NAMALWA (cell line): Measurements from ENCODE around the gene ARMC3.
"Not testable (repeated sequence)": the region's sequence is repeated elsewhere in the genome, so short reads cannot be mapped to it uniquely, and the experiment has no call there.

Experiments
- DNase-seq: peaks from one replicate; pipeline ENCODE4 v3.0.0-alpha.2; 2015; ENCODE audit warnings: low spot score

The ARMC3 gene

GRCh38 chr10:22927661-22928403, at the start of gene ARMC3:
Gene ARMC3, plus strand, starts transcription at chr10:22928053. Its CDS starts 3,944 bp downstream, at chr10:22931997.
- no peak for DNase-seq

GRCh38 chr10:22891797-22892196, 36.1 kb upstream of the ARMC3 start:
- DNase-seq = no peak

- DNase-seq = no peak
Observed at GRCh38 chr10:22893781-22894180, 34.1 kb upstream of the ARMC3 start.

- no peak for DNase-seq
Observed at GRCh38 chr10:22894714-22895113, 33.1 kb upstream of the ARMC3 start.

GRCh38 chr10:22895252-22895651, 32.6 kb upstream of the ARMC3 start:
- DNase-seq = no peak

- DNase-seq = no peak
Observed at GRCh38 chr10:22897371-22897770, 30.5 kb upstream of the ARMC3 start.

GRCh38 chr10:22899307-22899706, 28.5 kb upstream of the ARMC3 start:
- DNase-seq = no peak

- no peak for DNase-seq
Observed at GRCh38 chr10:22899775-22900174, 28.1 kb upstream of the ARMC3 start.

- no peak for DNase-seq
Observed at GRCh38 chr10:22900841-22901601, 26.8 kb upstream of the ARMC3 start.

GRCh38 chr10:22902147-22902546, 25.7 kb upstream of the ARMC3 start:
- DNase-seq = not testable (repeated sequence)

GRCh38 chr10:22903694-22904093, 24.2 kb upstream of the ARMC3 start:
- DNase-seq = no peak

GRCh38 chr10:22906767-22907166, 21.1 kb upstream of the ARMC3 start:
- DNase-seq = no peak

GRCh38 chr10:22908837-22909236, 19.0 kb upstream of the ARMC3 start:
- DNase-seq = no peak

- DNase-seq = not testable (repeated sequence)
Observed at GRCh38 chr10:22909673-22910072, 18.2 kb upstream of the ARMC3 start.

- DNase-seq = no peak
Observed at GRCh38 chr10:22911067-22911466, 16.8 kb upstream of the ARMC3 start.

- DNase-seq = no peak
Observed at GRCh38 chr10:22911889-22912762, 15.7 kb upstream of the ARMC3 start.

- no peak for DNase-seq
Observed at GRCh38 chr10:22912763-22913384, 15.0 kb upstream of the ARMC3 start.

GRCh38 chr10:22913474-22914092, 14.3 kb upstream of the ARMC3 start:
- no peak for DNase-seq

GRCh38 chr10:22915314-22915713, 12.5 kb upstream of the ARMC3 start:
- no peak for DNase-seq

- no peak for DNase-seq
Observed at GRCh38 chr10:22925088-22925487, 2.8 kb upstream of the ARMC3 start.

GRCh38 chr10:22927166-22927565, 687 bp upstream of the ARMC3 start:
- no peak for DNase-seq

GRCh38 chr10:22929053-22929452, 1.2 kb downstream of the ARMC3 start:
- not testable (repeated sequence) for DNase-seq
